ENCODE measurements around the gene EFNA2.

DNA sequence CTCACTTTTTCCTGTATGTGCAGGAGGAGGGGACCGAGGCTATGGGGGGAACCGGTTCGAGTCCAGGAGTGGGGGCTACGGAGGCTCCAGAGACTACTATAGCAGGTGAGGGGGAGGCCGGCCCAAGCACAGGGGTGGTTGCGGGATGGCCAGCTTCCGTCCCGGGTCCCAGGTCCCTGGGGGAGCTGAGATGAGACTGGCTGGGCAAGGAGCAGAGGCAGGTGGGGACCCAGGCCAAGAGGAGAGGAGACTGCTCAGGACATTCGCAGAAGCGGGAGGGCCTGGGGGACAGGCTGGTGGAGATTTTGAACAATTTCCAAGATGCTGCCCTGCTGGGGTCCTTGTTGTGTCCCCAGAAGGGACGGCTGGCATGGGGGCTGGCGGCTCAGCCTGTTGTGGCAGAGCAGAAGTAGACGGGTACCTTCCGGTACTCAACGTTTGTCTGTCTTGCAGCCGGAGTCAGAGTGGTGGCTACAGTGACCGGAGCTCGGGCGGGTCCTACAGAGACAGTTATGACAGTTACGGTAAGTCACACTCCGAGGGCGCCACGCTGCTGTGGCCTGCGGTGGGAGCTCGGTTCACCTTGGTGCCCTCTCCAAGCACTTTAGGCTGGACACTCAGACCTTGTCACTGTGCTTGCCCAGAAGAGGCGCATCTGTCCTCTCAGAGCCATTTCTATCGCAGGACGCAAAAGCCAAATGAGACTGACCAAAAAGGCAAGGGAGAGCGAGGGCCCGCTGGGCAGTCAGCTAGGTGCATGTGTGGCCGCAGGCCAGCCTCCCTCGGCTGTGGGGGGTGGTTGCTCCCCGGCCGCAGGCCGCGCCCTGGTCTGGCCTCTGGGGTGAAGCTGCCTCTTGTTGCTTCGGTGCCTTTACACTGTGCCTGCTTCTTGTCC lies 13.9 kb upstream of the EFNA2 start:
- TF ChIP-seq, protein P1, sequence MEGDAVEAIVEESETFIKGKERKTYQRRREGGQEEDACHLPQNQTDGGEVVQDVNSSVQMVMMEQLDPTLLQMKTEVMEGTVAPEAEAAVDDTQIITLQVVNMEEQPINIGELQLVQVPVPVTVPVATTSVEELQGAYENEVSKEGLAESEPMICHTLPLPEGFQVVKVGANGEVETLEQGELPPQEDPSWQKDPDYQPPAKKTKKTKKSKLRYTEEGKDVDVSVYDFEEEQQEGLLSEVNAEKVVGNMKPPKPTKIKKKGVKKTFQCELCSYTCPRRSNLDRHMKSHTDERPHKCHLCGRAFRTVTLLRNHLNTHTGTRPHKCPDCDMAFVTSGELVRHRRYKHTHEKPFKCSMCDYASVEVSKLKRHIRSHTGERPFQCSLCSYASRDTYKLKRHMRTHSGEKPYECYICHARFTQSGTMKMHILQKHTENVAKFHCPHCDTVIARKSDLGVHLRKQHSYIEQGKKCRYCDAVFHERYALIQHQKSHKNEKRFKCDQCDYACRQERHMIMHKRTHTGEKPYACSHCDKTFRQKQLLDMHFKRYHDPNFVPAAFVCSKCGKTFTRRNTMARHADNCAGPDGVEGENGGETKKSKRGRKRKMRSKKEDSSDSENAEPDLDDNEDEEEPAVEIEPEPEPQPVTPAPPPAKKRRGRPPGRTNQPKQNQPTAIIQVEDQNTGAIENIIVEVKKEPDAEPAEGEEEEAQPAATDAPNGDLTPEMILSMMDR (IDR thresholded peaks at IDR 0.05; ENCODE audit: insufficient read depth, low read length, poor library complexity, severe bottlenecking) = no peak
- TF ChIP-seq EZH2phosphoT487 (conservative IDR thresholded peaks at IDR 0.05; ENCODE audit: low read length) = no peak

Measured in SU-DHL-6 (cell line).